ENCODE measurements around the gene USP51. TPM values are rescaled to one million over a fixed set of nuclear protein-coding genes. Genes with fewer than 3 reads are reported as not detected.

The USP51 gene
- total RNA-seq (2021; ENCODE audit: unreplicated experiment) (1.7 TPM), Bru-seq, nascent RNA (percentile 43 among the genes with signal in this experiment), BruChase-seq, experiment 1, labeled RNA remaining after a 2-hour chase (percentile 62 among the genes with signal in this experiment), BruChase-seq, experiment 2, labeled RNA remaining after a 6-hour chase (percentile 41 among the genes with signal in this experiment)
- polyA plus RNA-seq (2012; ENCODE audit: insufficient read length) = 0.79 TPM
- long read RNA-seq = 0 reads

GRCh38 chrX:55489314-55490009, at the start of gene USP51:
TSS of gene USP51 (minus strand) at chrX:55489848. CDS start at chrX:55488939, 909 bp downstream.
- no peaks in the 10 kb centered on the region for H3K4me1 ChIP-seq (ENCODE audit: control insufficient read depth, insufficient read depth, low read length)
- no peaks in the 10 kb centered on the region for H3K36me3 ChIP-seq (ENCODE audit: control insufficient read depth, insufficient read depth, low read length)
- in situ Hi-C loops (cut with HindIII; ENCODE audit: low pct_unique_long_range_greater_than_20kb, low sequenced_read_pairs) = no loop called here
- ATAC-seq = peak; percentile 58
- BruUV-seq (replicated peaks) = no TSS peak
- peak within 1 kb of the TSS; percentile 74 for H3K27ac ChIP-seq (ENCODE audit: low read length)
- CTCF ChIA-PET = interaction anchor here (0.7 kb wide), 2 partner anchors 33 to 38 kb away, joined by 3 to 5 read pairs; partner anchors contain the start of gene MAGEH1
- TF ChIP-seq TCF7L2 (IDR thresholded peaks at IDR 0.05; ENCODE audit: low read depth, low read length) (no peak), CTCF (IDR thresholded peaks at IDR 0.05) (peak; percentile 48), REST (IDR thresholded peaks at IDR 0.05; ENCODE audit: insufficient read depth in 1 of 2, low read depth in 2 of 2, low read length in 1 of 2) (no peak), SIN3A (IDR thresholded peaks at IDR 0.05; ENCODE audit: borderline replicate concordance, insufficient read depth, low read depth, low read length) (0 out of 2 replicates have a peak, but pooled peaks have one; percentile 12)
- no peak for DNase-seq (ENCODE audit: low read depth, low spot score)
- POLR2A ChIA-PET = no interaction called here
- no peaks in the 10 kb centered on the region for H3K27me3 ChIP-seq (ENCODE audit: control insufficient read depth, insufficient read depth, low read length)
- no peaks in the 10 kb centered on the region for H3K9me3 ChIP-seq (ENCODE audit: control insufficient read depth, insufficient read depth, low read depth, low read length)
- intact Hi-C loops (cut with micrococcal nuclease; ENCODE audit: unreplicated experiment) = no loop called here
- peak within 1 kb of the TSS; percentile 65 to 86 for H3K4me3 ChIP-seq (ENCODE audit: low read depth in 2 of 2, low read length in 2 of 2)

GRCh38 chrX:55524487-55524886, 34.8 kb upstream of the USP51 start:
- in situ Hi-C loops (cut with HindIII; ENCODE audit: low pct_unique_long_range_greater_than_20kb, low sequenced_read_pairs) (no loop called here), intact Hi-C loops (cut with micrococcal nuclease; ENCODE audit: unreplicated experiment) (no loop called here)
- no peaks in the 10 kb centered on the region for H3K4me1 ChIP-seq (ENCODE audit: control insufficient read depth, insufficient read depth, low read length)
- H3K9me3 ChIP-seq (ENCODE audit: control insufficient read depth, insufficient read depth, low read depth, low read length) = no peaks in the 10 kb centered on the region
- CTCF ChIA-PET = no interaction called here
- H3K36me3 ChIP-seq (ENCODE audit: control insufficient read depth, insufficient read depth, low read length) = no peaks in the 10 kb centered on the region
- POLR2A ChIA-PET = no interaction called here
- TF ChIP-seq POLR2AphosphoS5 (IDR thresholded peaks at IDR 0.05; ENCODE audit: low read depth, low read length) = no peak
- TF ChIP-seq CTCF (IDR thresholded peaks at IDR 0.05) = peak; percentile 20; the same call in 1 of the 2 replicates
- no peaks in the 10 kb centered on the region for H3K27me3 ChIP-seq (ENCODE audit: control insufficient read depth, insufficient read depth, low read length)
- no peak overlapping the region for H3K27ac ChIP-seq (ENCODE audit: low read length)
- no peak for ATAC-seq
- no TSS peak for BruUV-seq (replicated peaks)
- no peak for DNase-seq (ENCODE audit: low read depth, low spot score)
- H3K4me3 ChIP-seq (ENCODE audit: low read depth in 2 of 2, low read length in 2 of 2) = no peak overlapping the region

Measured in Panc1 (cell line).